ENCODE measurements around the gene KRTAP4-11.
"Not testable (repeated sequence)": the region's sequence is repeated elsewhere in the genome, so short reads cannot be mapped to it uniquely, and the experiment has no call there.

Gene KRTAP4-11

GRCh38 chr17:41123991-41124371 is 5.8 kb upstream of the KRTAP4-11 start, which contains the start of gene KRTAP4-12:
Gene KRTAP4-12 (minus strand): TSS chr17:41124182. CDS start chr17:41124122, 60 bp downstream.
- not testable (repeated sequence) for DNase-seq (ENCODE audit: low read depth in 2 of 2)

DNA sequence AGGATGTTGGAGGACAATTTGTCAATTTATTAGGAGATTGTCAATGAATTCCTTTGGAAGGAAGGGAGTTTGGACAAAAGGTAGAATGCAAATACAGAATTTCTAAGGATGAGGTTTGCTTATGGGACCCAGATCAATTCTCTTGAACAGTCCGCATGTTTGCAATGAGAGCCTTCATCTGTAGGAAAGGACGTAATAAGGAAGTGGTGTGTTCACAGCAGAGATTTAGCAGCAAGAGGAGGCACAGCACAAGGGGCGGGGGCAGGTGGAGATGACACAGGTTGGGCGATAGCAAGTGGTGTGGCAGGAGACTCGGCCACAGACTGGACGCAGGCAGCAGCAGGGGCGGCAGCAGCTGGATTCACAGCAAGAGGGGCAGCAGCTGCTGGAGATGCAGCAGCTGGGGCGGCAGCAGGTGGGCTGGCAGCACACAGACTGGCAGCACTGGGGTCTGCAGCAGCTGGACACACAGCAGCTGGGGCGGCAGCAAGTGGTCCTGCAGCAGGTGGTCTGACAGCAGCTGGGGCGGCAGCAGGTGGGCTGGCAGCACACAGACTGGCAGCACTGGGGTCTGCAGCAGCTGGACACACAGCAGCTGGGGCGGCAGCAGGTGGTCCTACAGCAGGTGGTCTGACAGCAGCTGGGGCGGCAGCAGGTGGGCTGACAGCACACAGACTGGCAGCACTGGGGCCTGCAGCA is 5.3 kb upstream of the KRTAP4-11 start:
- not testable (repeated sequence) for DNase-seq (ENCODE audit: low read depth in 2 of 2)

GRCh38 chr17:41121742-41122141 is 3.6 kb upstream of the KRTAP4-11 start:
- DNase-seq (ENCODE audit: low read depth in 2 of 2), result no peak

GRCh38 chr17:41119696-41120690 is 1.8 kb upstream of the KRTAP4-11 start:
- not testable (repeated sequence) for DNase-seq (ENCODE audit: low read depth in 2 of 2)

- no peak for DNase-seq (ENCODE audit: low read depth in 2 of 2)
Observed at GRCh38 chr17:41118721-41119120, 548 bp upstream of the KRTAP4-11 start.

GRCh38 chr17:41116297-41116696 is 1.9 kb downstream of the KRTAP4-11 start:
- DNase-seq (ENCODE audit: low read depth in 2 of 2), result no peak

DNA sequence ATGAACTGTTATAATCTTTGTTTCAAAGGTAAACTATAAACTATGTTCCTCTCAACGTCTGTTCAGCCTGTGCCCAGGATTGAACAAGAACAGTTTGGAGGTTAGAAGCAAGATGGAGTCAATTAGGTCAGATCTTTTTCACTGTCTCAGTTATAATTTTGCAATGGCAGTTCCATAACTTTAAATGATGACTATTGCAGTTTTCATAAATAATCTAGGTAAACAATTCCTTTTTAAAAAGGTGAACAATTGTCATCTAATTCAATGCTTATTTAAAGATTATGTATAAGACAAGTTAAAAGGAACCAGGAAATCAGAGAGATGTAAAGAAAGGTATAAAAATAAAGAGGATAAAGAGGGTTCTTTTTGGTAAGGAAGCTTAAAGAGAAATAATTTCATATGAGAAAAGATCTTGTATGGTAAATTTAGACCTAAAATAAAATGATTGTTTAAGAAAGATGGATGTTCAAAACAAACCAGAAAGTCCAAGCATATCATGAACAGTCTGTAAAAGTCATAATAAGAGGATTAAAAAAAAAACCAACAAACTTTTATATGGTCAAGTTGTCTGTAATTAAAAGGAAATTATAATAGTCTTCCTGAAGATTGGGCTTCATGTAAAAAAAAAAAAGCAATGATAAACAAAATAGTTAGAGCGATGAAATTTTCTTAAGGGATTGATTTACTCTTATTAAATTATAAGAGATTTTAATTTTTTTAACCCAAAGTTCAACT is 6.9 kb downstream of the KRTAP4-11 start:
- DNase-seq (ENCODE audit: low read depth in 2 of 2), result no peak

DNA sequence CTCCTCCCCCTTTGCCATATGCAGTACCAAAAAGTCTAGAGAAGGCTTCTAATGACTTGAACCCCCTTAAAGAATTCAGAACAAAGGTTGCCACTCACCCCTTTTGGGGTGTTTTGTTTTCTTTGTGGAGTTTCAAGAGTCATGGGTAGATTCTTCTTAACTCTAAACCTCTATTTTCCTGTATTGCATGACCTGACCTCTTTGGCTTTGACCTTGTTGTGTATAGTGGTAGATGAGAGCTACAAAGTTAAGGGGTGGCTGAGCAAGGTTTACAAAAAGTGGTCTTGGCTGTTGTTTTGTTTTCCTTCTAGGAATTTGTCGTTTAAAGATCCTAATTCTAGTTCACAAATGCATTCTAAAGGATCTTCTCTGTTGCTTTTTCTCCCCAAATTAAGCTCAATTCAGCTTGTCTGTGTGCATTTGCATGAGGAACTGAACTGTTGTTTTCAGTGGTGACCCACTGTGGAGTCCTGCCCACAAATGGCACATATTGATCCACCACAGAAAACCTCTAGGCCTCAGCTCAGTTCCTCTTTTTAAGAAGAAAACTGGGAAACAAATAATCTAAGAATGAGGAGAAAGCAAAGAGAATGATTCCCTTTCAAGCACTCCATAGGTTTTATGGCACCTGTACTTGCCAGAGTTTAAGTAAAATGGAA is 9.3 kb downstream of the KRTAP4-11 start:
- not testable (repeated sequence) for DNase-seq (ENCODE audit: low read depth in 2 of 2)

DNA sequence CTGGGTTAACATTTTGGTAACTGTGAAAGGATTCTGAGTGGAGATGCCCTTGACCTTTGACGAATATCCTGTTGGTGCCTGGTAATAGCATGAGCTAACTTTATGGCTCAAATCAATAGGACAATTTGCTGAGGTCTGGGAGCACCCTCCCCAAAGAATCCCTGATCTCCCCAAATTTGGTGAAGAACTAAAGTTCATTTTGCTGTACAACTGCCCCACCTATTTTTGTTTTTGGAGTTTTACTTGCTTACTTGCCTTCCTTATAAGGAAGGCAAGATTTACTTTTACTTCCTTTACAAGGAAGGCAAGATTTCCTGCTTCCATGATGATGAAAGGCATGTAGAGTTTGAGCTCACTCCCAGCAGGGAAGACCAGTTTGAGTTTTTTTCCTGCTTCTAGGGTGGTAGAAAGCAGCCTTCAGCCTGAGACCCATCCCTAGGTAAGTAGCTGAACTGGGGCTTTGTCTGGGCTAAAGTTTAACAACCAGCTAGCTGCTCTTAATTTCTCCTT is 10.2 kb downstream of the KRTAP4-11 start:
- no peak for DNase-seq (ENCODE audit: low read depth in 2 of 2)

- not testable (repeated sequence) for DNase-seq (ENCODE audit: low read depth in 2 of 2)
Observed at GRCh38 chr17:41105347-41105746, 12.8 kb downstream of the KRTAP4-11 start, which contains the start of gene KRTAP4-9. Gene KRTAP4-9 (plus strand): TSS chr17:41105389. CDS start chr17:41105389, 0 bp downstream.

DNA sequence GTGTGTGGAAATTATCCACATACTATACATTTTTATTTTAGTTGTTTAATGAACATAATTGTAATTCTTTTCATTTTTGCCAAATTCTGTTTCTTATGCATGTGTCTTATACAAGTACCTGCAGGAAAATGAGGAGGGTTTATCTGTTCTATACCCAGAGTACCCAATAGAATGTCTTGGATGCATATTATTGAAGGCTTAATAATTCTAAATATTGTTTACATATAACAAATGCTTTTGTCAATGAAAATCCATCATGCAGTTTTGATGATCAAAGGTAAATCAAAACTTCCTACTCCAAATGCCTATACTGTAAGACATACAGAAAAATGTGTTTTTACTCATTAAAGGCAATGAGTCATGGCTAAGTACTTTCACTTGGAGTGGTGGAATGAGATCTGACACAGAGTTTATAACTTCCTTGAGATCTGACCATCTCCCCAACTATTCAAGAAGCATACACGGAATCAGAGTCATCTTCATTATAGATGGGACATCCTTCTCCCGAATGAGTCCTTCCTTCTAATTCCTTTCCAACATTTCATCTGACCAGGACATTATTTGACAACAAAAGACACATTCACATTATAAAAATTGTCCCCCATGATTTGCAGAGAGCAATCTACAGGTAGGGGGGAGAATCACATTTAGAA is 13.7 kb downstream of the KRTAP4-11 start:
- DNase-seq (ENCODE audit: low read depth in 2 of 2), result not testable (repeated sequence)

DNA sequence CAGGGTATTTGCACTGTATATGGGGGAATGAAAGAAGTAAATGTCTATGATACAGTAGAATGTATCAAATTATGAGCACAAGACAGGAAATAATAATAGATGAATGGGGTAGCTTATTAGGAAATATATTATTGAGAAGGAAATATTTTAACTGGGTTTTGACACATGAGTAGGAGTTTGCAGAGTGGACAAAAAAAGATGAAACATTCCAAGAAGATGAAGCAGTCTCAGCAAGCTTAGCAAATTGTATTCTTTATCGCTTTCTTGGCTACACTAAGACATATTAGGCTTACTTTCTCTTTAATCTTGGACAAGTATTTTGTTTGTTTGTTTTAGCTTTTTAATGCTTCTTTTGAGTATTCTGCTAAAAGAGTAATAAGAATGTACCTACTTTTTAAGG is 14.3 kb downstream of the KRTAP4-11 start:
- DNase-seq (ENCODE audit: low read depth in 2 of 2), result no peak

DNA sequence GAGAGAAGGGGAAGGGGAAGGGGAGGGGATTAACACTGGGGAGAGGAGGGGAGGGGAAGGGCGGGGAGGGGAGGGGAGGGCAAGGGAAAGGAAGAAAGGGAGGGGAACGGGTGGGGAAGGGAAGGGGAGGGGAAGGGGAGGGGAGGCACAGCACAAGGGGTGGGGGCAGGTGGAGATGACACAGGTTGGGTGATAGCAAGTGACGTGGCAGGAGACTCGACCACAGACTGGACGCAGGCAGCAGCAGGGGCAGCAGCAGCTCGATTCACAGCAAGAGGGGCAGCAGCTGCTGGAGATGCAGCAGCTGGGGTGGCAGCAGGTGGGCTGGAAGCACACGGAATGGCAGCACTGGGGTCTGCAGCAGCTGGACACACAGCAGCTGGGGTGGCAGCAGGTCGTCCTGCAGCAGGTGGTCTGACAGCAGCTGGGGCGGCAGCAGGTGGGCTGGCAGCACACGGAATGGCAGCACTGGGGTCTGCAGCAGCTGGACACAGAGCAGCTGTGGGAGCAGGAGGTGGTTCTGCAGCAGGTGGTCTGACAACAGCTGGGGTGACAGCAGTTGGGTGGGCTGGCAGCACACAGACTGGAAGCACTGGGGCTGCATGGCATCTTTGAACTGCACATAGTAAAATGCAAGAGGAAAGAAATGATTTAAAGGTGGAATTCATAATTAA is 16.4 kb downstream of the KRTAP4-11 start, which contains the start of gene KRTAP4-16:
Gene KRTAP4-16, minus strand, starts transcription at position 624 of the 674 bp plus-strand sequence. Its CDS starts 0 bp downstream, at position 624.
- DNase-seq (ENCODE audit: low read depth in 2 of 2), result no peak

GRCh38 chr17:41099682-41100480 is 18.3 kb downstream of the KRTAP4-11 start:
- DNase-seq (ENCODE audit: low read depth in 2 of 2), result not testable (repeated sequence)

GRCh38 chr17:41098481-41098880 is 19.7 kb downstream of the KRTAP4-11 start:
- no peak for DNase-seq (ENCODE audit: low read depth in 2 of 2)

- DNase-seq (ENCODE audit: low read depth in 2 of 2), result no peak
Observed at GRCh38 chr17:41098042-41098441, 20.1 kb downstream of the KRTAP4-11 start, which contains the start of gene KRTAP4-8. Gene KRTAP4-8 (minus strand): TSS chr17:41098142. CDS start chr17:41098084, 58 bp downstream.

- DNase-seq (ENCODE audit: low read depth in 2 of 2), result no peak
Observed at GRCh38 chr17:41096055-41096454, 22.1 kb downstream of the KRTAP4-11 start.

GRCh38 chr17:41088760-41089352 is 29.3 kb downstream of the KRTAP4-11 start:
- DNase-seq (ENCODE audit: low read depth in 2 of 2), result not testable (repeated sequence)
